GM23338 (cell line): Measurements from ENCODE around the gene SF3B3. TPM values are rescaled to one million over a fixed set of nuclear protein-coding genes. Genes with fewer than 3 reads are reported as not detected.

Experiments used
- ATAC-seq: fragments of 200-7000 bp; cut with Tn5 transposase; 3 replicates; pipeline ENCODE4 v1.9.1; 2020
- DNase-seq: peaks from one replicate; pipeline ENCODE4 v3.0.0-alpha.2; 2015; ENCODE audit warnings: low spot score
- H2AFZ ChIP-seq: fragments of 200-600 bp; sonication (generic); 2 replicates; pipeline ENCODE4 v1.8.0; 2016; ENCODE audit warnings: antibody characterized with exemption, mild to moderate bottlenecking, moderate library complexity
- H3F3A ChIP-seq: fragments of 200-600 bp; sonication (generic); replicated peaks from 2 replicates; pipeline ENCODE4 v1.8.0; 2017; ENCODE audit warnings: antibody characterized with exemption, mixed run types, low read depth
- H3K27ac ChIP-seq: fragments of 200-600 bp; sonication (generic); 2 replicates; pipeline ENCODE4 v1.6.1; 2016; ENCODE audit warnings: low read depth
- H3K27me3 ChIP-seq: fragments of 200-600 bp; sonication (generic); 2 replicates; pipeline ENCODE4 v1.8.0; 2016; ENCODE audit warnings: mild to moderate bottlenecking, mixed run types, moderate library complexity; ENCODE audit not compliant: insufficient read depth
- H3K36me3 ChIP-seq: fragments of 200-600 bp; sonication (generic); 2 replicates; pipeline ENCODE4 v1.8.0; 2016; ENCODE audit warnings: mild to moderate bottlenecking; ENCODE audit not compliant: insufficient read depth
- H3K4me1 ChIP-seq: fragments of 200-600 bp; sonication (generic); 2 replicates; pipeline ENCODE4 v1.8.0; 2016; ENCODE audit warnings: mild to moderate bottlenecking, moderate library complexity; ENCODE audit not compliant: insufficient read depth
- H3K4me2 ChIP-seq: fragments of 200-600 bp; sonication (generic); 2 replicates; pipeline ENCODE4 v1.7.1; 2017; ENCODE audit warnings: mixed run types
- H3K4me3 ChIP-seq: fragments of 200-600 bp; sonication (generic); 2 replicates; pipeline ENCODE4 v1.6.1; 2016; ENCODE audit warnings: mixed run types
- H3K79me2 ChIP-seq: fragments of 200-600 bp; sonication (generic); replicated peaks from 2 replicates; pipeline ENCODE4 v1.8.0; 2017; ENCODE audit warnings: mild to moderate bottlenecking; ENCODE audit not compliant: insufficient read depth
- H3K9me2 ChIP-seq: fragments of 200-600 bp; sonication (generic); 2 replicates; pipeline ENCODE4 v1.8.0; 2017; ENCODE audit not compliant: insufficient read depth
- H4K20me1 ChIP-seq: fragments of 200-600 bp; sonication (generic); replicated peaks from 2 replicates; pipeline ENCODE4 v1.8.0; 2017; ENCODE audit warnings: mild to moderate bottlenecking; ENCODE audit not compliant: insufficient read depth
- H3K27ac Mint-ChIP-seq: 2 replicates; pipeline ENCODE4 v1.8.0; 2020; ENCODE audit warnings: inconsistent platforms, mild to moderate bottlenecking, moderate library complexity, mixed read lengths
- H3K27me3 Mint-ChIP-seq: 3 replicates; pipeline ENCODE4 v1.8.0; 2022; ENCODE audit warnings: low read depth, mild to moderate bottlenecking, moderate library complexity, mixed read lengths, inconsistent platforms; ENCODE audit not compliant: insufficient read depth, poor library complexity
- H3K36me3 Mint-ChIP-seq: 3 replicates; pipeline ENCODE4 v1.8.0; 2021; ENCODE audit warnings: low read depth, mild to moderate bottlenecking, inconsistent platforms, moderate library complexity, mixed read lengths
- H3K4me1 Mint-ChIP-seq: 3 replicates; pipeline ENCODE4 v1.8.0; 2020; ENCODE audit warnings: mild to moderate bottlenecking, inconsistent platforms, mixed read lengths
- H3K4me3 Mint-ChIP-seq: 3 replicates; pipeline ENCODE4 v1.8.0; 2021; ENCODE audit warnings: moderate library complexity, mild to moderate bottlenecking, inconsistent platforms, mixed read lengths
- H3K9me3 Mint-ChIP-seq: 3 replicates; pipeline ENCODE4 v1.8.0; 2020; ENCODE audit warnings: moderate library complexity, mild to moderate bottlenecking, inconsistent platforms, mixed read lengths
- CREB1 ChIP-seq: fragments of 250-450 bp; sonication (Bioruptor Pico); IDR thresholded peaks from 2 replicates; pipeline ENCODE4 v1.5.0; 2020; ENCODE audit warnings: low read depth, mild to moderate bottlenecking, moderate library complexity
- CTCF ChIP-seq, 2 experiments: fragments of 200-600 bp in 1 of 2; sonication (generic) in 1 of 2; conservative IDR thresholded peaks; 2 replicates each; pipeline versions ENCODE4 v1.5.1 to v1.6.1; 2016 to 2017; ENCODE audit warnings: antibody characterized with exemption in 2 of 2, low read depth in 2 of 2, mild to moderate bottlenecking in 2 of 2, moderate library complexity in 1 of 2
- ETS1 ChIP-seq: IDR thresholded peaks from 2 replicates; pipeline ENCODE4 v1.6.1; 2016; ENCODE audit warnings: antibody characterized with exemption
- EZH2phosphoT487 ChIP-seq: fragments of 200-600 bp; sonication (generic); IDR thresholded peaks from one replicate; pipeline ENCODE4 v1.8.1; 2018; ENCODE audit warnings: antibody characterized with exemption; ENCODE audit not compliant: unreplicated experiment
- JUNB ChIP-seq: IDR thresholded peaks from one replicate; pipeline ENCODE4 v1.6.1; 2016; ENCODE audit warnings: antibody characterized with exemption; ENCODE audit not compliant: unreplicated experiment
- ZNF331 ChIP-seq: fragments of 250-450 bp; sonication (Bioruptor Pico); IDR thresholded peaks from 2 replicates; pipeline ENCODE4 v1.5.0; 2020; ENCODE audit warnings: low read depth, mild to moderate bottlenecking, moderate library complexity
- ZNF462 ChIP-seq: fragments of 250-450 bp; sonication (Bioruptor Pico); IDR thresholded peaks from 2 replicates; pipeline ENCODE4 v1.5.0; 2020; ENCODE audit warnings: mild to moderate bottlenecking, moderate library complexity
- polyA plus RNA-seq: library from polyadenylated mRNA; unstranded; fragments of >200 nt; fragmentation: Nextera tagmentation; extraction: Ambion mirVana; gene quantifications from 2 replicates; pipeline ENCODE4 v1.2.1, GENCODE V29; 2016
- total RNA-seq: library from RNA; depleted of rRNA; stranded (reverse); fragments of >200 nt; shearing (Covaris generic); gene quantifications from 2 replicates; pipeline ENCODE4 v1.2.3, GENCODE V29; 2014

Gene SF3B3
- total and polyA plus RNA-seq, 2 experiments from 2014 or later, result 202 to 289 TPM

- TF ChIP-seq ZNF462, result no peak
- no peak for TF ChIP-seq ETS1
- TF ChIP-seq ZNF331, result no peak
- no peak for TF ChIP-seq JUNB
These were observed 30.0 kb downstream of the SF3B3 start (continued) for GRCh38 chr16:70553645-70554044.

- H3K4me3 ChIP-seq, result no peak overlapping the region
- no peaks in the 10 kb centered on the region for H3K9me2 ChIP-seq
- H3F3A ChIP-seq, result peaks cover 35% of the 10 kb centered on the region
- no peak overlapping the region for H3K27ac Mint-ChIP-seq
- H3K4me1 Mint-ChIP-seq, result peaks cover 9% of the 10 kb centered on the region; the same call in 2 of the 3 replicates
- H2AFZ ChIP-seq, result no peak overlapping the region
- no peaks in the 10 kb centered on the region for H3K27me3 Mint-ChIP-seq
- H3K36me3 ChIP-seq, result peaks cover 94% of the 10 kb centered on the region
- ATAC-seq, result no peak
- H3K27me3 ChIP-seq, result no peaks in the 10 kb centered on the region
- peaks cover 61% of the 10 kb centered on the region for H4K20me1 ChIP-seq
- H3K4me2 ChIP-seq, result no peak overlapping the region
- H3K79me2 ChIP-seq, result peaks cover 69% of the 10 kb centered on the region
- no peak for DNase-seq
- no peaks in the 10 kb centered on the region for H3K9me3 Mint-ChIP-seq
- H3K36me3 Mint-ChIP-seq, result peaks cover 95% of the 10 kb centered on the region
- no peaks in the 10 kb centered on the region; the same call in 1 of the 2 replicates for H3K4me1 ChIP-seq
- H3K4me3 Mint-ChIP-seq, result no peak overlapping the region
- no peak overlapping the region for H3K27ac ChIP-seq
- no peak for TF ChIP-seq ZNF331
- TF ChIP-seq EZH2phosphoT487, result no peak
- TF ChIP-seq CTCF (conservative IDR thresholded peaks at IDR 0.05; ENCODE audit: low read depth in 2 of 2), result no peak
- no peak for TF ChIP-seq CREB1 (CRISPR knock-in tag)
- TF ChIP-seq ZNF462, result no peak
These were observed 32.4 kb downstream of the SF3B3 start for GRCh38 chr16:70556063-70556462.
